ENCODE data around the gene TLR9.
A peak's percentile ranks its signal among the peaks of the same experiment; 100 is the strongest.

The TLR9 gene

DNA sequence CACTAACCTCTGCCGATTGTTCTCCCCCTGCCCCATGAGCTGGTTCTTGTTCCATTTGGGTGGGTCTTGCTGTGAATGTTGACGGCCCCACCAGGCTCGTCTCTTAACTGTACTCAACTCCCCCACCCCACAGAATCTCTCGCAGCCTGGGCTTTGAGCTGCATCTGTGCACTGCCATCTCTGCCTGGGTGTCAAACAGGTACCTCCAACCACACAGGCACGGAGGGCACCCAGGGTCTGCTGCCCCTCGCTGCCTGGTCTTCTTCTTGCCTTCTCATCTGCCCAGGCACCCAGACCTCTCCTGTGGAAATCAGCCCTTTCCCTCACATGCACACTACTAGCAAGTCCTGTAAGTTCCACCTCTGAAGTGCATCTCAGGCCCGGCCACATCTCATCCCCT, 10.1 kb downstream of the TLR9 start:
- no peak for DNase-seq

DNA sequence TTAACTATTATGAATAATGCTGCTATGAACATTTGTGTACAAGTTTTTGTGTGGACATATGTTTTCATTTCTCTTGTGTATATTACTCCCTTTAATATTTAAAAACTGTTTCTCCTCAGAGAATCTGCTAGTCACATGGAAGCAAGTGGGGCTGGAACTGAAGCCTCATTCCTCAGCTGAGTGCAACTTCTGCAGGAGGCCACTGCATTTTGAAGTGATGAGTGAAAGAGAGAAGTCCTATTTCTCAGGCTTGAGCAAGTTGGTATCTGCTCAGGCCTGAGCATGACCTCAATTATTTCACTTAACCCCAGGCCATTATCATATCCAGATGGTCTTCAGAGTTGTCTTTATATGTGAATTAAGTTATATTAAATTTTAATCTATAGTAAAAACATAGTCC, 11.5 kb downstream of the TLR9 start:
- DNase-seq: no peak

DNA sequence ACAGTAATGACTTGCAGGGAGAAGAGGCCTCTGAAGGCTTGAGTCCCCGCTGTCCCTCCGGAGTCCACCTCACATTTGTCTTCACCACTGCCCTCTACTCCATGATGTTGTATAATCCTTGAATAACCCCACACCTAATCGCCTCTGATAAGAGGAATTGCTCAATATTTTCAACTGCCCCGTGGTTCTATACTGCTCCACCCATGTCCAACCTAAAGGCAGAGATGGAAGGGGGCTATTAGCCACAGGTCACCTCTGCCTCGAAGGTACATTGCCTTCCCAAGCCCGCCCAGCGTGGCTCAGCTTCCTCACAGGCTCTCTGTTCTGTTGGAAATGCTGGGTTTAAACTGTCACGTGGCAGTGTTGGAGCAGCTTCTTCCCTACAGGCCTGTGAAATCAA, 12.4 kb downstream of the TLR9 start:
- DNase-seq: no peak

DNA sequence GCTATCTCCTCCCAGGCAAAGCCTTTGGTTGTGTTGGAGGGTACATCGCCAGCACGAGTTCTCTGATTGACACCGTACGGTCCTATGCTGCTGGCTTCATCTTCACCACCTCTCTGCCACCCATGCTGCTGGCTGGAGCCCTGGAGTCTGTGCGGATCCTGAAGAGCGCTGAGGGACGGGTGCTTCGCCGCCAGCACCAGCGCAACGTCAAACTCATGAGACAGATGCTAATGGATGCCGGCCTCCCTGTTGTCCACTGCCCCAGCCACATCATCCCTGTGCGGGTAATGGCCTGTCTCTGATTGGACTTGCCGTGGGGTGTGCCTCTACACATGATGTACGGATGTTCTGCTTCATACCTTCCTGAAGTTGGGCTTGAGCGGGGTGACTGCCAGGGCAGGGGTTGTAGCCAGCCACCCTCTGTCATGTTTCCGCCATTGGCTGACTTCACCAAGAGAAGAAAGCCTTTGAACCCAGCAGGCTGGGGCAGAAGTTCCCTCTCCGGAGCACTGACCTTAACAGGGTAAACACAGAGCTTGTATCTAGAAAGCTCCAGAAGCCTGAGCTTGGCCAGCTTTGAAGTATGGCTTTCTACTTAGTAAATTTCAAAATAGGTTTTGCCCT, 14.1 kb downstream of the TLR9 start:
- no peak for DNase-seq

DNA sequence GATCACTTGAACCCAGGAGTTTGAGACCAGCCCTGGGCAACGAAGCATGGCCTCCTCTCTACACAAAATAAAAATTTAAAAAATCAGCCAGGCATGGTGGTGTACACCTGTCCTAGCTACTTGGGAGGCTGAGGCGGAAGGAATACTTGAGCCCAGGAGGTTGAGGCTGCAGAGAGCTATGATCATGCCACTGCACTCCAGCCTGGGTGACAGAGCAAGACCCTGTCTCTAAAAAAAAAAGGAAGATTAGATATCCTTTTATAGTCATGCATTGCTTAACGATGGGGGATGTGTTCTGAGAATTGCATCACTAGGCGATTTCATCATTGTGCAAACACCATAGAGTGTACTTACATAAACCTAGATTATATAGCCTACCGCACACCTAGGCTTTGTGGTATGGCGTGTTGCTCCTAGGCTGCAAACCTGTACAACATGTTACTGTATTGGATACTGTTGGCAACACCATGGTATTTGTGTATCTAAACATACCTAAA, 14.8 kb downstream of the TLR9 start:
- no peak for DNase-seq

DNA sequence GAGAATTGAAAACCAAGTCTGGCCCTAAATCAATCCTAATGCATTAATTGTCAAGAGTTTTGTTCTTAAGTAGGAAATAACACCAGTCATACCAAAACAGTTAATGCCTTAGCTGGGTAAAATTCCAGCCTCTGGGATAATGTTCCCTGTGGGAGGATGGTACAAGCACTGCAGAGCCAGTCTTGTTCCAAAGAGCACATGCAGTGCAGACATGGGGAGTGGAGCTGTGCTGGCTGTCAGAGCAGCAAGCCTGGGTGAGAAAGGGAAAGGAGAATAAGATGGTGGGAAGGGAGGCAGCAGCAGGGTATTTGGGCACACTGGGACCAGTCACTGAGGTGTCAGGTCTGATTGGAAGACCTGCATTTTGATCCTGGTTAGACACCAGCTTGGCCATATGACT, 15.4 kb downstream of the TLR9 start:
- no peak for DNase-seq

DNA sequence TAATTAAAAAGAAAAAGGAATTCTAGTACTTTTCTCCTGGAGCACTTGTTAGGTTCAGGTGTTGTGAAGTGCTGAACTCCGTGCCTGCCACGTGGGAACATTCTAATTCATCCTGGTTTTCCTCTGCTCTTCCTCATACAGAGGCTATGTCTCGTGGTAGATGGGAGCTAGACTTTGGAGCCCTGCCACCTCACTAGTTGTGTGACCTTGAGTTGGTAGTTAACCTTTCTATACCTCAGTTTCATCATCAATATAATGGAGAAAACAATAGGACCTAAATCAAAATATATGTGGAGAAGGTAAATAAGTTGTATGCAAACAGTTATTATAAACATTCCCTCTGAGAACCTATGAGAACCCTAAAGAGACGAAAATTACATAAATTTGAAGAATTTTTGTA, 16.9 kb downstream of the TLR9 start:
- no peak for DNase-seq

DNA sequence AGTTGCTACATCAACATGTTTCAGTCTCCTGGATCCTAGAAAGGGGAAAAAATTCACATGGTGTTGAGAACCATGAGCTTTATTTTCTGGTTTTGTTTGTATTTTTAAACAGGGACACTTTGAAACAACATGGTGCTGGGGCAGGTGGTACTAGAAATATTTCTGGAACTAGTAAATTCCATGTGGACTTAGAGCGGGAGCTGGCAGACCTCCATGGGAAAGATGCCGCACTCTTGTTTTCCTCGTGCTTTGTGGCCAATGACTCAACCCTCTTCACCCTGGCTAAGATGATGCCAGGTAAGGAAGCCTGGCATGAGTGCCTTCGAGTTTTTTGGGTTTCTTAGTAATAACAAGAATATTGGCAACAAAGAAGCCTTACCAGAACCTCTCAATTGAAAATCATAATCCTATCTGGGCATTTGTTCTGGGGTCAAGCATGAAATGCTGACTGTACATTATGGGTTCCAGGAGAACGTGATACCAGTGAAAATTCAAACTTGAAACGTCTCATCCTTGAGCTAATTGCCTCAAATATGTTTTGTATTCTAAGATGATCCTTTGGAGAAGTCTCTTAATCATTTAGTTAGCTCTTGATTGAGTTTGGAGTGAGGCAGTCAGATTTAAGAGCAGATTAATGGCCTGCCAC, 19.6 kb downstream of the TLR9 start:
- no peak for DNase-seq

DNA sequence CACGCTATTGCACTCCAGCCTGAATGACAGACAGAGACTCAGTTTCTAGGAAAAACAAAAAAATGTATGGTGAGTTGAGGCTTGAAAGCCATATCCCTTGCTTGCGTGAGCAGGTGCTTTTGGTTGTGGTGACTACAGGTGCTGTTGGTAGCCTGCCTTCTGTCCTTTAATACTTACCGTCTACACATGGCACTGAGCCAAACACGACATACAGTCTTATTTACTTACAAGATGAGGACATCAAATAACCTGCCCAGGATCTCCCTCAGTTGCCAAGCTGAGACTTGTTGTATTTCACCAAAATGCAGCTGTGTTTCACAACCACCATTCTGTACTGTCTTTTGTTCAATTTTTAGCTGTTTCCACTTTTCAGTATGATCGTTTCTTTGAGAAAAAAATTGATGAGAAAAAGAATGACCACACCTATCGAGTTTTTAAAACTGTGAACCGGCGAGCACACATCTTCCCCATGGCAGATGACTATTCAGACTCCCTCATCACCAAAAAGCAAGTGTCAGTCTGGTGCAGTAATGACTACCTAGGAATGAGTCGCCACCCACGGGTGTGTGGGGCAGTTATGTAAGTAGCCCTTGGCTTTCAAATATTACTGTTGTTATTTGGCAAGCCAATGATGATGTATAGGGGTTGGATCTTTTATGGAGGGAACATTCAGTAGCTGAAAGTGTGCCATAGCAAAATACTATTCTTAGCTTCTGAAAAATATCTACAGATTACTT, 20.9 kb downstream of the TLR9 start:
- DNase-seq: no peak

DNA sequence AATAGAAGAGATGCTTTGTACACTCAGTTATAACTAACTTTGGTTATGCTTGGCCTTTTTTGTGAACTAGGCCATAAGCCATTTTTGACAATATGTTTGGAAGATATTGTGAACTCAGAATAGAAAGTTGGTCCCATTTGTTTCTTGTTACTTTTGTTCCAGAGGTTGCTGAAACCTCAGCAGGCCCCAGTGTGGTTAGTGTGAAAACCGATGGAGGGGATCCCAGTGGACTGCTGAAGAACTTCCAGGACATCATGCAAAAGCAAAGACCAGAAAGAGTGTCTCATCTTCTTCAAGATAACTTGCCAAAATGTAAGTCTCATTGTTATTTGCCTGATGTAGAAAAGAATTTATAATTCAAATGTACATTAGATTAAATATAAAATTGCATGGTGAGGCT, 21.7 kb downstream of the TLR9 start:
- DNase-seq: no peak

DNA sequence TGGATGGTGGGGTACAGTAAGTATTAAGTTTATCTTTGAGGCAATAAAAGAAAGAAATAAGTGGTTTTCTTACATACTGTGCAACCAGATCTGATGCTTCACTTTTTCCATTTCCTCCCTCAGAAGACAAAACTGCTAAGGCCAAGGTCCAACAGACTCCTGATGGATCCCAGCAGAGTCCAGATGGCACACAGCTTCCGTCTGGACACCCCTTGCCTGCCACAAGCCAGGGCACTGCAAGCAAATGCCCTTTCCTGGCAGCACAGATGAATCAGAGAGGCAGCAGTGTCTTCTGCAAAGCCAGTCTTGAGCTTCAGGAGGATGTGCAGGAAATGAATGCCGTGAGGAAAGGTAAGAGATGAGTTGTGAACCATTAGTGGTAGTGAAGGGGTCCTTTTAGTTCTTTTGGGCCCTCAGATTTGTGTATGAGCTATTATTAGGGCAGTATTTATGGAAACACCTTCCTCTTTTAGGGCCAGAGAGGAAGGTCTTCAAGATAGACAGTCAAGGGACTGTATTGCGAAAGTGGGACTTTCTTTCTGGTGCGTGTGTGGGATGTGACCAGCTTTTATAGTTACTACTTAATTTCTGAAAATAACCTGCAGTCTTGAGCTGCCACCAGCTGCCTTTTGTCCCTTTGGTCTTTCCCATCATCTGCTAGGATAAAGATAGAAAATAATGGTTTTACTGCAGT, 22.9 kb downstream of the TLR9 start:
- DNase-seq: no peak

DNA sequence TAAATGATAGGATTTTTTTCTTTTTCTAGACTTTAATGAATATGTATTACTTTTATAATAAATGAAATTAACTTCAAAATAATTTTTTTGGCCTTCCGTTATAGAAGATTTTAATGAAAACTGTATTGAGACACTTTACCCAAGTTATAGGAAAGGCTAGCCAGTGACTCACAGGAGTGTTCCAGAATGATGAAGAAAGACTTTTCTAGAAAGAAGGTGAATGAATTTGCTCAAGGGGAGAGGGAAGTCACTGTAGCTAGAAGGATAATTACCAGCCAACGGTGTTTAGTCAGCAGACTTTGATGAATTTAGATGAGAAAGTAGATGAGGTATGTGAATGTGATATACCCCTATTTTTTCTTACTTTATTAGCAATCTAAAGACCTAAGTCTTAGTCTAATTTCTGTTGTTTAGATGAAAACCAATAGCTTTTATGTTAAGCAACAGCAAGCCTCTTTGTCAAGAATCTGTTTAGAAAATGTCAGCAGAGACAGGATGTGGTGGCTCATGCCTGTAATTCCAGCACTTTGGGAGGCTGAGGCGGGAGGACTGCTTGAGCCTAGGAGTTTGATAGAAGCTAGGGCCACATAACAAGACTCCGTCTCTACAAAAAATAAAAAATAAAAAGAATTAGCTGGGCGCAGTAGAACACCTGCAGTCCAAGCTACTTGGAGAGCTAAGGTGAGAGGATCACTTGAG, 24.3 kb downstream of the TLR9 start:
- no peak for DNase-seq

DNA sequence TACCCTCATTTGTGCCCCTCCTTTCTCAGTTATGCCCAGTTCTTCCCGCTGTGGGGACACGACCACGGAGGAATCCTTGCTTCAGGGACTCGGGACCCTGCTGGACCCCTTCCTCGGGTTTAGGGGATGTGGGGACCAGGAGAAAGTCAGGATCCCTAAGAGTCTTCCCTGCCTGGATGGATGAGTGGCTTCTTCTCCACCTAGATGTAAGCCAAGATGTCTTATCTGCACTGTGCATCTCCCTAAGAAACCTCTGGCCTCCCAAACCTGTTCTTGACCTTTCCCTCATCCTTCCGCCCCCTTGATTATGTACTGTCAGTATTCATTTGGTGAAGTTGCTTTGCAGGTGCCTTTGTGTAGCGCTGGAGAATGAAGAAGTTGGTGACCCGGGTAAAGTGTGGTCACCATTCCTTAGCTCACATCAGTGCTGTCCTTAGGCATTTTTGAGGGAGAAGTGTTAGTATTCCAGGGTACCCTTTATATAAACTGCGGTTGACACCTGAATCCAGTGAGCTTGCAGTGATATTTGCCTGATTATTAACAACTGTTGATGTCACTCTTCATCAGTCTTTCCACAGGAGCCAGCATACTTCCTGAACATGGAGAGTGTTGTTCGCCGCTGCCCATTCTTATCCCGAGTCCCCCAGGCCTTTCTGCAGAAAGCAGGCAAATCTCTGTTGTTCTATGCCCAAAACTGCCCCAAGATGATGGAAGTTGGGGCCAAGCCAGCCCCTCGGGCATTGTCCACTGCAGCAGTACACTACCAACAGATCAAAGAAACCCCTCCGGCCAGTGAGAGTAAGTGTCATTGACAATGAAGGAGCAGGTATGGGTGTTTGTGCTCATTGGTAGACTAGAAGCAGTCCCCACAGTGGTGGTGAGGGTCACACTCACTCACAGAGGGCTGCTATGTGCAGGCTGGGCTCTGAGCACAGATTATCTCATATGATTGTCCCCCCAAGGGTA, 26.5 kb downstream of the TLR9 start:
- no peak for DNase-seq

DNA sequence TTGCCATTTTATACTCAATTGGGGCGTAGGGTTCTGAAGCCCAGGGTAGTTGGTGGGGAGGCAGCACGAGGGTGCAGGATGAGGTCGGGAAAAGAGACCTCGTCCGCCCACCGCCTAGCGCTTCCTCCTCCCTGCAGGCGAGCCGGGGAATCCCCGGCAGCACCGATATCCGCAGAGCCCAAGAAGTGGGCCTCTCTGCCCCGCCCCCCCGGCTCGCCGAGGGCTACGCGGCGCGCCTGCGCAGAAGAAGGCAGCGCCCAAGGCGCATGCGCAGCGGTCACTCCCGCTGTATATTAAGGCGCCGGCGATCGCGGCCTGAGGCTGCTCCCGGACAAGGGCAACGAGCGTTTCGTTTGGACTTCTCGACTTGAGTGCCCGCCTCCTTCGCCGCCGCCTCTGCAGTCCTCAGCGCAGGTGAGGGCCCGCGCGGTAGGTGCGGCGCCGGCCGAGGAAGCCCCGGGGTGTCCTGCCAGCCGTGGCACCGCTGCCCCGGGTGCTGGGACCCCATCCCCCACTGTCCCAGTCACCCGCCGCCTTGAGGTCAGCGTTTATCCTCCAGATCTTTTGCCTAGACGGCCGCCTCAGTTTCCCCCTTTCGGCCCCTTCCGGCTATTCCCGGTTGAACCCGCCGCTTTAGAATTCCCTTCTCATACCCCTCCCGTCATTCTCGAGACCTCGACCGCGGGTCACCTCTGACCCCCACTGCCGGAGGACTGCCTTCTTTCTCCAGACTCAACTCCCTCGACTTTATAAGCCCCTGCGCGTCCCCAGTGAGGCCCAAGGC, 27.4 kb downstream of the TLR9 start, which contains the start of gene ALAS1:
Gene ALAS1, plus strand, starts transcription at position 319 of the 784 bp plus-strand sequence. CDS start 1,082 bp downstream, outside the sequence.
- peak; percentile 89 for DNase-seq

DNA sequence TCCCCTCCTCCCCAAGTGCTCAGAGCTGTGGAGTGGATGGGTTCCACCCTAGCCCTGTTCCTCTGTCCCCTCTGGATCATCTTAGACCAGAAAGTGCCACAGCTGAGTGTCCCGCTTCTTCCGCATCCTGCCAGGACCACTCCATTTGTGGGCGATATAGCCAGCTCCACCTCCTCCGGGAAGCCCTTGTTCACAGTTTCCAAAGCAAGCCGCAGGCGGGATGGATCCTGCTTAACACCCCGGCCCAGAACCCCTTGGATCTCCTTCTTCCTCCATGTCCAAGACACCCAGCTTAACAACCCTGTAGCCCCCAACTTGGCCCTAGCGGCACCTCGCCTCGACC, 28.0 kb downstream of the TLR9 start:
- DNase-seq: no peak

DNA sequence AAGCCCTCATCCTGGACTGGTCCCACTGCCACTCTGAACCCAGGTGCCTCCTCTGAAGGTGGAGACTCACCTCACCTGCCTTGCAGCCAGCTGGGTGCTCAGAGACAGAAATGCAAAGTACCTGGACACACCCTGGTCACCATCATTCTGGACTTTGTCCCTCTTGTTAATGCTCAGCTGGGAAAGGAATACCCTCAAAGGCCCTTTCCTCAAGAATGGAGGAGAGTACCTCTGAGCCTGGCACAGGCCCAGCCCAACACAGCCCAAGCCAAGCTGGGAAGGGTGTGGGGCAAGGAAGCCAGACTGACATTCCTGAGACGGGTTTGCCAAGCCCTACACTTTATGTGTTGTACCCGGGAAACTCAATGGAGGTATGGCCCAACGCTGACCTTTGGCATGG, 28.5 kb downstream of the TLR9 start:
- no peak for DNase-seq

DNA sequence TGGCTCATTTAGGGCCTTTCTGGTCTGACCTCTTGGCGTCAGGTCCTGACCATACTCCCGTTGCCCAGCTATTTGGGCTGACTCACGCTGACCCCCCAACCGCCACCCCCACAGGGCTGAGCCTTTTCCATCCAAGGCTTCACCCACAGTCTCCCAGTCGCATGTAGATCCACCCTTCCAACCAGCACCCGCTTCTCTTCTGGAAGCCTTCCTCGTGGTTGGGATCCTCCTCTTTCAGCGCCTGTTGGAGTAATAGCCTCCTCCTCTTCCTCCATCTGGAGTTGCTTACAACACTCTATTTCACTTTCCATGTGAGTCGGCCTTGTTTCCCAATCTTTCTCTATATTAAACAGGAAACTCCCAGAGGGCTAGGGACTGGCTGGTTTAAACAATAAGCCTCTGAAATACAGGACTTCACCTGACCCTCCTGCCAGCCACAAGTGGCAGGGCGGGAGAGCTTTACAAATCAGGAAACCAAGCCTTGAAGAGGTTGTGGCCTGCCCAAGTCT, 29.6 kb downstream of the TLR9 start:
- DNase-seq: no peak

DNA sequence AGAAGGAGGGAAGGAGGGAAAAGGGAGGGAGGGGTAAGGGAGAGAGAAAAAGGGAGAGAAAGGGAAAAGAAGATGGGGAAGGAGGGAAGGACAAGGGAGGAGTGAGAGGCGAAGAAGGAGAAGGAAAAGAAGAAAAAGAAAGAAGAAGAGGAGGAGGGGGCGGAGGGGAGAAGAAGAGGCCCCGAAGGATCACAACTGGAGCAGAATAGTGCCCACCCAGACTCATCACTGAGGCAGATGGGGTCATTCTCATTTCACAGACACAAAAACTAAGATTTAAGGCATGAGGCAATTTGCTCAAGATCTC, 30.2 kb downstream of the TLR9 start:
- DNase-seq: no peak

DNA sequence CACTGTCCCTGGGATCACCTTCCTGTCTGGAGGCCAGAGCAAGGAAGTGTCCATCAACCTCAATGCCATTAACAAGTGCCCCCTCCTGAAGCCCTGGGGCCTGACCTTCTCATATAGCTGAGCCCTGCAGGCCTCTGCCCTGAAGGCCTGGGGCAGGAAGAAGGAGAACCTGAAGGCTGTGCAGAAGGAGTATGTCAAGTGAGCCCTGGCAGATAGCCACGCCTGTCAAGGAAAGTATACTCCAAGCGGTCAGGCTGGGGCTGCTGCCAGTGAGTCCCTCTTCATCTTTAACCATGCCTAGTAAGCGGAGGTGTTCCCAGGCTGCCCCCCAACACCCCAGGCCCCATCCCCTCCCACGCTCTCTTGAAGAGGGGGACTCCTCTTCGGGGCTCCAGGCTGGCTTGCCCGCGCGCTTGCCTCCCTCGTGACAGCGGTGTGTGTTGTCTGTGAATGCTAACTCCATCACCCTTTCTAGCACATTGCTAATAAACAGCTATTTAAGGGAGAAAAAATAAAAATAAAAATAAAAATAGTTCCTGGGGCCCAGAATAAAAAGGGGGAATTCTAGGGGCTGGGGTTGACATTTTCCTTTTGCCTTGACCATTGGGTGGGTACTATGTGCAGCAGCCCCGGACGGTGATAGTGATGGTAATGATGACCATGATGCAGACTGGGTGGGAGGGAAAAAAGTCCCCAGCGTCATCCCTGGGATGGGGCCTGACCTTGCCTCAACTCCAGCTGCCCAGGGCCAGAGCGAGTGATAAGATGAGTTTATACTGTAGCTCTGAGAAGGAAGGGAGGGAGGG, 30.8 kb downstream of the TLR9 start:
- DNase-seq: no peak

DNA sequence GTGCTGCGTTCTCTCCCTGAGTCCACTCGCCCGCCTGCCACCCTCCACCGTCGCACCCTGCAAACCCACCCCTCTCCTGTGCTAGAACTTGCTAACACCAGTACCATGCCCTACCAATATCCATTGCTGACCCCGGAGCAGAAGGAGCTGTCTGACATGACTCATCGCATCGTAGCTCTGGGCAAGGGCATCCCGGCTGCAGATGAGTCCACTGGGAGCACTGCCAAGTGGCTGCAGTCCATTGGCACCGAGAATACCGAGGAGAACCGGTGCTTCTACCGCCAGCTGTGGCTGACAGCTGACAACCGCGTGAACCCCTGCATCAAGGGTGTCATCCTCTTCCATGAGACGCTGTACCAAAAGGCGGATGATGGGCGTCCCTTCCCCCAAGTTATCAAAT, 32.4 kb downstream of the TLR9 start:
- DNase-seq: no peak

All from fibroblast of skin of scalp (primary cell).